SK-MEL-5 (cell line): ENCODE measurements around the gene IL6ST. TPM values are rescaled to one million over a fixed set of nuclear protein-coding genes. Genes with fewer than 3 reads are reported as not detected.
"Not testable (repeated sequence)": the region's sequence is repeated elsewhere in the genome, so short reads cannot be mapped to it uniquely, and the experiment has no call there.

Experiments used
- DNase-seq: peaks from one replicate; pipeline ENCODE4 v3.0.0-alpha.2; 2016; ENCODE audit warnings: low read depth, low spot score
- in situ Hi-C: cut with HindIII; loops from 2 replicates; pipeline ENCODE4 v1.10.0; 2016; ENCODE audit warnings: low sequenced_read_pairs, high pct_unique_total_duplicates, low pct_unique_long_range_greater_than_20kb
- total RNA-seq: library from RNA; depleted of rRNA; stranded (reverse); fragments of >200 nt; shearing (Covaris generic); gene quantifications from 2 replicates; pipeline ENCODE4 v1.2.3, GENCODE V29; 2014

The IL6ST gene
- total RNA-seq, 1 experiment from 2014 or later: 92.2 TPM

DNA sequence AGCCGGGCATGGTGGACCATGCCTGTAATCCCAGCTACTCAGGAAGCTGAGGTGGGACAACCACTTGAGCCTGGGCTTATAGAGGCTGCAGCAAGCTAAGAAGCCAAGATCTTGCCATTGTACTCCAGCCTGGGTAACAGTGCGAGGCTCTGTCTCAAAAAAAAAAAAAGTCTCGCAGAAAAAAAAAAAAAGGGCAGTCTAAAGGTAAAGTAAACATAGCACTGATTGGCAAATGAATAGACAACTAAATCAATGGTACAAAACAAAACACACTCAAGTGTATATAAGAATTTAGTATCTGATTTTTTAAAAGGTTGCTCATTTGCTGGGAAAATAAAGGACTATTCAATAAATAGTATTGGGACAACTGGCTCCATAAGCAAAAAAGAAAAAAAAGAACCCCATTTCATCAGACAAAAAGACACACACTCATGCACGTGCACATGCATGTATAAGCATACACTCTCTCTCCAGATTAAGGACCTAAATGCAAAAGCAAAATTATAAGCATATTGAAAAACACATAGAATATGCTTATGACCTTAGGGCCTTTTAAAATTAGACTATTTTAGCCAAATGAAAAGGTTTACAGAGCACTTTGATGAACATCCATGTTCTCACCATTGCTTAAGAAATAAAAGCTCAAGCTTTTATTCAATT is 5.7 kb downstream of the IL6ST start:
- in situ Hi-C loops: no loop called here

GRCh38 chr5:55988428-55988827 is 6.3 kb downstream of the IL6ST start:
- in situ Hi-C loops, DNase-seq: not testable (repeated sequence)

More for the DNA sequence above, 5.7 kb downstream of the IL6ST start:
- DNase-seq: no peak

DNA sequence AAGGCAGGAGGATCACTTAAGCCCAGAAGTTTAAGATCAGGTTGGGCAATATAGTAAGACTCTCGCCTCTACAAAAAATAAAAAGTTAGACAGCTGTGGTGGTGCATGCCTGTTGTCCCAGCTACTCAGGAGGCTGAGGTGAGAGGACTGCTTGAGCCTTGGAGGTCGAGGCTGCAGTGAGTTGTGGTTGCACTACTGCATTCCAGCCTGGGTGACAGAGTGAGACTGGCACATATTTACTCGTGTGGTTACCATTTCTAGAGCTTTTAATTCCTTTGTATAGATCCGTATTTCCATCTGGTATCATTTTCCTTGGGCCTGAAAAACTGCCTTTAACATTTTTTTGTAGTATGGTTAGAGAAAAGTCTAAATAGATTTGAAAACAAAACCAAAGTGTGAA is 7.8 kb downstream of the IL6ST start:
- in situ Hi-C loops: no loop called here
- no peak for DNase-seq

DNA sequence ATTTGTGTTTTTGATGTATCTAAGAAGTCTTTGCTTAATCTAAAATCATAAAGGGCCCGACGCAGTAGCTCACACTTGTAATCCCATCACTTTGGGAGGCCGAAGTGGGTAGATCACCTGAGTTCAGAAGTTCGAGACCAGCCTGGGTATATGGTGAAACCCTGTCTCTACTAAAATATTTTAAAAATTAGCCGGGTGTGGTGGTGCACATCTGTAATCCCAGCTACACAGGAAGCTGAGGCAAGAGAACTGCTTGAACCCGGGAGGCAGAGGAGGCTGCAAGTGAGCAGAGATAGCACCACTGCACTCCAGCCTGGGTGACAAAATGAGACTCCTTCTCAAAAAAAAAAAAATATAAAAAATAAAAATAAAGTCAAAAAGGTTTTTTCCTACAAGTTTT is 9.6 kb downstream of the IL6ST start:
- in situ Hi-C loops: no loop called here
- DNase-seq: no peak

DNA sequence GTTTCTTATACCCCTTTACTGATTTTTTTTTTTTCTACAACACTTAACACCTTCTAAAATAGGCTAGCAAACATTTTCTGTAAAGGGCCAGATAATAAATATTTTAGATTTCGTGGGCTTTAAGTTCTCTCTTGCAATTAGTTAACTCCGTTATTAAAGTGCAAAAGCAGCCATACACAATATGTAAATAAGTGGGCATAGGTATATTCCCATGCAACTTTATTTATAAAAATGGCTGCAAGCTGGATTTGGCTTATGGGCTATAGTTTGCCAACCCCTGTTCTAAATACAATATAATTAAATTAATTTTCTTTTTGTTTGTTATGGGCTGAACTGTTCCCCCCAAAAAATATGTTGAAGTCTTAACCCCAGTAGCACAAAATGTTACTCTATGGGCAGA is 10.8 kb downstream of the IL6ST start:
- in situ Hi-C loops: no loop called here
- no peak for DNase-seq

DNA sequence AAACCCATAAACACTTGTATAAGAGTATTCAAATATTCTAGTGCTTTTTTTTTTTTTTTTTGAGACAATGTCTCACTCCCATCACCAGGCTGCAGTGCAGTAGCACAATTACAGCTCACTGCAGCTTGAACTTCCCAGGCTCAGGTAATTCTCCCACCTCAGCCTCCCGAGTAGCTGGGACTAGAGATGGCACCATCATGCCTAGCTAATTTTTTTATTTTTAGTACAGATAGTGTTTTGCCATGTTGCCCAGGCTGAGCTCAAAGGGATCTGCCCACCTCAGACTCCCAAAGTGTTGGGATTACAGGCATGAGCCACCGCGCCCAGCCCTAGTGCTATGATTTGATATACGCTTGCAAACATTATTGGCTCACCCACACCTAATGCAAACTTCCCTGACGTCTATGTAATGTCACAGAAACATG is 11.8 kb downstream of the IL6ST start:
- peak; percentile 33 for DNase-seq
- in situ Hi-C loops: no loop called here

- no peak for DNase-seq
- in situ Hi-C loops: no loop called here
These were observed 21.5 kb downstream of the IL6ST start for GRCh38 chr5:55973296-55973695.

DNA sequence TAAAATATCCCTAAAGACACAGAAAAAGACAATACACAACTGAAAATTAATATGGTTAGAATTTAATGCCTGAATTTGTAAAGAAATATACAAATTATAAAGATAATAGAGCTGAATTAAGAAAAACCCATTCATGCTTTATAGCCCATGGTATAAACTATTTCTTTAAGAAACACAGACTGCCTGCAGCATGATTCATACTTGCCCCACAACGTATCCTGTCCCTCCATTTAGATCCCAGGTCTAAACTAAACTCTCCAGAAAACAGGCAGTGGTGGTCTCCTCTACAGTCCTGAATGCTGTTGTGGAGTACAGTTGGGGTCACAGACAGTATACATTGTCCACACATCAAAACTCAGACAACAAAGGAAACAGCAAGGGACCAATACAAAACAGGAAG is 24.8 kb downstream of the IL6ST start:
- DNase-seq: no peak
- in situ Hi-C loops: no loop called here

- in situ Hi-C loops: no loop called here
- no peak for DNase-seq
These were observed 28.5 kb downstream of the IL6ST start for GRCh38 chr5:55966284-55966683.

DNA sequence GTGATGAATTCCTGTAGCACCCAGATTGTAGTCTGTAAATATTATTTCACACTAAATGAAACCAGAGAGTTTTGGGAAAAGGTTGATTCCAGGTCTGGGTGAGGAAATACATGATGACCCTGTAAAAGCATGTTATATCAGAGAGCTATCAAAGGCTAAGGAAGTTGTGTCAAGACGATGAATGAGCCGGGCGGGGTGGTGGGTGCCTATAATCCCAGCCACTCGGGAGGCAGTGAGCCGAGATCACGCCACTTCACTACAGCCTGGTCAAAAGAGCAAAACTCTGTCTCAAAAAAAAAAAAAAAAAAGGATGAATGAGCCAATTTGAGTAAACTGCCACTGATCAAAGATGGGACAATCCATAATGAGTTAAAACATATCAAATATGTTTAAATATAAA is 29.2 kb downstream of the IL6ST start:
- no peak for DNase-seq
- in situ Hi-C loops: no loop called here

DNA sequence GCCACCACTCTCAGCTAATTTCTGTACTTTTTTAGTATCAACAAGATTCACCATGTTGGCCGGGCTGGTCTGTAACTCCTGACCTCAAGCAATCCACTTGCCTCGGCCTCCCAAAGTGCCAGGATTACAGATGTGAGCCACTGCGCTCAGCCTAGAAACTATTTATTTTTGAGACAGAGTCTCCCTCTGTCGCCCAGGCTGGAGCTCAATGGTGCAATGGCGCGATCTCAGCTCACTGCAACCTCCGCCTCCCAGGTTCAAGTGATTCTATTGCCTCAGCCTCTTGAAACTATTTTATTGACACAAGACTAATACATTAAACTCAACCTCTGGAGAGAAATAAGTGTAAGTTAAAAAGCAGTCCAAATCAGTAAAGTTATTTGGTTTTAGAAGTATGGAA is 34.0 kb downstream of the IL6ST start:
- in situ Hi-C loops: no loop called here
- no peak for DNase-seq

- no peak for DNase-seq
- in situ Hi-C loops: no loop called here
These were observed 35.6 kb downstream of the IL6ST start for GRCh38 chr5:55959208-55959607.

DNA sequence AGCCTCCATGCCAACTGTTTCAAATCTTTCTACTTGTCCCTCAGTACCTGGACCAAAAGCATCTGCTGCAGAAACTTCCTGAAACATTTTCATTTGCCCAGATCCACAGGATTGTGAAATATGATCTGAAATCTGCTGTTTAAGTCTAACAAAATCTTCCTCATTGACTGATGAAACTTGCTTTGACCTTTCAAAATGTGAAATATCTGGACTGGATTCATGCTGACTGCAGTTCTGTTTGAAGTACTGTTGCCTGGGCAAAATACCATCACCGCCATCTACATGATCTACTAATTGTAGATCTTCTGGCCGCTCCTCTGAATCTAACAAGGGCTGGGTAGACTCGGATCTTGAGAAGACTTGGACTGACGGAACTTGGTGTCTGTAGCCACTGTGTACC is 53.6 kb downstream of the IL6ST start:
- DNase-seq, in situ Hi-C loops: not testable (repeated sequence)

- DNase-seq, in situ Hi-C loops: not testable (repeated sequence)
These were observed 57.2 kb downstream of the IL6ST start for GRCh38 chr5:55937598-55937997.

DNA sequence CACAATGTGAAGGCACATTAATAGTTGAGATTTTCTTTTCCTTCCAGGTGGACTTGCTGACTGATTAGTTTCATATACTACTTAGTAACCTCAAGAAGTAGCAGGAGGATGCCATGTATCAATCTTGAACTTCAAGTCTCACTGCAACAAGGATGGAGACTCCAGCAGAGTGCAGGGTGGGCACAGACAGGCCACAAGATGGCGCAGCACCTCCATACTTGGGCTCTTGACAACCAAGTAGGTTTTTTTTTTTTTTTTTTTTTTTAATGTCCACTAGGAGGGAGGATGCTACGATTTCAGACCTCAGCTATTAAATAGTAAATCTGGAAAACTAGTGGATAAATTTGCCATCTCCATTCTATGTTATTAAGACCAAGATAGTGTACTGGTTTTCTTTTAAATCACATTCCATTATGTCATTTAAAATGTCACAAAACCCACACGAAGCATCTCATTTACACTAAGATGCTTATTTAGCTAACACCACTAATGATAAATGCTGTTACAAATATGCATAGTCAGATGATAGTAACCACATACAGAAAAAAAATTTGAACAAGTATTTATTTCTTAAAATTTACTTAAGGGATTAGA is 58.6 kb downstream of the IL6ST start:
- in situ Hi-C loops: no loop called here
- DNase-seq: peak; percentile 83

DNA sequence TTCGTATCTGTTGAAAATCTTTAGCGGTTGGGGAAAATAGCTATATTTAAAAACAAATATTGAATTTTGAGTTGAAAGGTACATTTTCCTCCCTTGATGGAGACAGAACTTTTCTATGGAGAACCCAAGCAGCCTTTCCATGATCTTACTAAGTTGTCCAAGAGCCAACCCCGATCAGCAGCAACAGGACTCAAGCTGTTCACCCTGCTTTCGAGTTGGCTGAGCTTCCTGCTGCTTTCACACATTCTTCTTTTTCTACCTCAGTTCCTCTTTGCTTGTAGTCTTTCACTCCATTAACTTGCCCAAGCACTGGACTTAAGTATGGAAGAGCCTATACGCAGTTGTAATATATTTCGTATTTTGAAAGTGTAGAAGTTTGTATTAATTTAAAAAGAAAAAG is 59.4 kb downstream of the IL6ST start:
- in situ Hi-C loops: no loop called here
- no peak for DNase-seq

- in situ Hi-C loops: no loop called here
- DNase-seq: no peak
These were observed 60.0 kb downstream of the IL6ST start for GRCh38 chr5:55934720-55935119.

- in situ Hi-C loops: no loop called here
- no peak for DNase-seq
These were observed 60.6 kb downstream of the IL6ST start for GRCh38 chr5:55934115-55934613.

GRCh38 chr5:55933377-55934114 is 61.2 kb downstream of the IL6ST start:
- no peak for DNase-seq
- in situ Hi-C loops: no loop called here
